Breast epithelium (tissue), 4 donors: ENCODE results near the gene CDYL. TPM values are rescaled to one million over a fixed set of nuclear protein-coding genes. Genes with fewer than 3 reads are reported as not detected.

ENCODE experiments used
- DNase-seq, 2 donors: peaks; one replicate each; pipeline ENCODE4 v3.0.0-alpha.2; 2019; ENCODE audit warnings: low spot score in 2 of 2
- H3K27ac ChIP-seq, 2 donors: fragments of 200-600 bp; sonication (generic) in 1 of 2; one replicate each; pipeline ENCODE4 v1.5.1; 2016 to 2019; ENCODE audit warnings: mild to moderate bottlenecking in 1 of 2
- H3K27me3 ChIP-seq, 2 donors: fragments of 200-600 bp; sonication (generic) in 1 of 2; one replicate each; pipeline versions ENCODE4 v1.5.1 to v1.6.0; 2017 to 2019; ENCODE audit warnings: control low read depth in 1 of 2, mild to moderate bottlenecking in 1 of 2
- H3K36me3 ChIP-seq: fragments of 200-600 bp; one replicate; pipeline ENCODE4 v1.5.1; 2019
- H3K4me1 ChIP-seq, 2 donors: fragments of 200-600 bp; sonication (generic); one replicate each; pipeline ENCODE4 v1.5.1; 2016 to 2019; ENCODE audit warnings: control low read depth in 1 of 2
- H3K4me3 ChIP-seq, 3 donors: fragments of 200-600 bp; sonication (generic); 1 replicate in 2 of 3; 2 replicates in 1 of 3; pipeline ENCODE4 v1.5.1; 2016 to 2019; ENCODE audit warnings: mild to moderate bottlenecking in 3 of 3, moderate library complexity in 2 of 3
- H3K9me3 ChIP-seq, 2 donors: fragments of 200-600 bp; sonication (generic) in 1 of 2; one replicate each; pipeline ENCODE4 v1.5.1; 2016 to 2019; ENCODE audit warnings: control low read depth in 1 of 2
- CTCF ChIP-seq, 3 donors: fragments of 450-650 bp; IDR thresholded peaks; one replicate each; pipeline ENCODE4 v1.5.1; 2016 to 2017; ENCODE audit warnings: antibody characterized with exemption in 3 of 3, mild to moderate bottlenecking in 3 of 3, moderate library complexity in 3 of 3
- POLR2A ChIP-seq: fragments of 450-650 bp; IDR thresholded peaks from one replicate; pipeline ENCODE4 v1.6.1; 2016; ENCODE audit warnings: antibody characterized with exemption, mild to moderate bottlenecking, moderate library complexity
- POLR2AphosphoS5 ChIP-seq, 3 donors: sonication (generic); formaldehyde crosslinking; IDR thresholded peaks; one replicate each; pipeline ENCODE4 v1.6.1; 2017; ENCODE audit warnings: antibody characterized with exemption in 3 of 3
- intact Hi-C: fragments of 100-400 bp; cut with DNase I; formaldehyde crosslinking; loops from one replicate; pipeline ENCODE4 v1.15.1; 2023; ENCODE audit warnings: low total_unique reads
- total RNA-seq, 3 donors: library from RNA; depleted of rRNA; stranded (reverse); fragments of >200 nt; gene quantifications; one replicate each; pipeline ENCODE4 v1.1.0, GENCODE V29; 2016

Gene CDYL
- total RNA-seq, 3 donors from 2014 or later: 32.9 to 58.0 (median 40.0) TPM

GRCh38 chr6:4944325-4944724 lies 168.1 kb downstream of the CDYL start:
- no peaks in the 10 kb centered on the region for H3K9me3 ChIP-seq
- TF ChIP-seq POLR2AphosphoS5 (IDR thresholded peaks at IDR 0.05) (no peak), POLR2A (no peak)
- H3K4me3 ChIP-seq: no peak overlapping the region
- peaks cover 4 to 8% of the 10 kb centered on the region in 2 donors for H3K4me1 ChIP-seq
- no peaks in the 10 kb centered on the region for H3K36me3 ChIP-seq
- no peaks in the 10 kb centered on the region for H3K27me3 ChIP-seq
- H3K27ac ChIP-seq: no peak overlapping the region
- intact Hi-C loops: no loop called here
- DNase-seq: no peak

GRCh38 chr6:4946521-4946920 lies 170.3 kb downstream of the CDYL start:
- no peak for DNase-seq
- no peaks in the 10 kb centered on the region for H3K36me3 ChIP-seq
- no peaks in the 10 kb centered on the region for H3K9me3 ChIP-seq
- intact Hi-C loops: no loop called here
- no peak overlapping the region for H3K27ac ChIP-seq
- no peak overlapping the region for H3K4me3 ChIP-seq
- H3K4me1 ChIP-seq: peaks cover 4 to 8% of the 10 kb centered on the region in 2 donors
- no peaks in the 10 kb centered on the region for H3K27me3 ChIP-seq
- TF ChIP-seq POLR2A (no peak), POLR2AphosphoS5 (IDR thresholded peaks at IDR 0.05) (no peak), CTCF (IDR thresholded peaks at IDR 0.05) (no peak)

GRCh38 chr6:4947716-4948115 lies 171.5 kb downstream of the CDYL start:
- H3K36me3 ChIP-seq: no peaks in the 10 kb centered on the region
- H3K27me3 ChIP-seq: no peaks in the 10 kb centered on the region
- no peak for TF ChIP-seq POLR2A
- no peak for TF ChIP-seq CTCF (IDR thresholded peaks at IDR 0.05)
- no peak for TF ChIP-seq POLR2AphosphoS5 (IDR thresholded peaks at IDR 0.05)
- H3K4me1 ChIP-seq: peaks cover 1 to 3% of the 10 kb centered on the region in 2 donors
- H3K27ac ChIP-seq: no peak overlapping the region
- no peak for DNase-seq
- no peak overlapping the region for H3K4me3 ChIP-seq
- intact Hi-C loops: no loop called here
- H3K9me3 ChIP-seq: no peaks in the 10 kb centered on the region

GRCh38 chr6:4948781-4949450 lies 172.7 kb downstream of the CDYL start:
- DNase-seq: no peak
- no peaks in the 10 kb centered on the region for H3K9me3 ChIP-seq
- no peaks in the 10 kb centered on the region for H3K36me3 ChIP-seq
- no peak for TF ChIP-seq CTCF (IDR thresholded peaks at IDR 0.05)
- no peak for TF ChIP-seq POLR2A
- TF ChIP-seq POLR2AphosphoS5 (IDR thresholded peaks at IDR 0.05): no peak
- no peaks in the 10 kb centered on the region for H3K4me1 ChIP-seq
- H3K27ac ChIP-seq: no peak overlapping the region
- intact Hi-C loops: no loop called here
- no peak overlapping the region for H3K4me3 ChIP-seq
- H3K27me3 ChIP-seq: no peaks in the 10 kb centered on the region

GRCh38 chr6:4950076-4950475 lies 173.9 kb downstream of the CDYL start:
- no peaks in the 10 kb centered on the region for H3K36me3 ChIP-seq
- no peaks in the 10 kb centered on the region for H3K4me1 ChIP-seq
- DNase-seq: no peak
- no peaks in the 10 kb centered on the region for H3K27me3 ChIP-seq
- TF ChIP-seq POLR2A (no peak), POLR2AphosphoS5 (IDR thresholded peaks at IDR 0.05) (no peak), CTCF (IDR thresholded peaks at IDR 0.05) (no peak)
- no peaks in the 10 kb centered on the region for H3K9me3 ChIP-seq
- no peak overlapping the region for H3K4me3 ChIP-seq
- H3K27ac ChIP-seq: no peak overlapping the region
- intact Hi-C loops: no loop called here
